Activated naive CD4-positive, alpha-beta T cell treated with Interleukin-2 at 50 U/mL for 16 hours (primary cell): ENCODE results near the gene FRY.
A peak's percentile ranks its signal among the peaks of the same experiment; 100 is the strongest.

Experiments used
- DNase-seq: peaks from one replicate; pipeline ENCODE4 v3.0.0-alpha.2; 2020

Gene FRY

DNA sequence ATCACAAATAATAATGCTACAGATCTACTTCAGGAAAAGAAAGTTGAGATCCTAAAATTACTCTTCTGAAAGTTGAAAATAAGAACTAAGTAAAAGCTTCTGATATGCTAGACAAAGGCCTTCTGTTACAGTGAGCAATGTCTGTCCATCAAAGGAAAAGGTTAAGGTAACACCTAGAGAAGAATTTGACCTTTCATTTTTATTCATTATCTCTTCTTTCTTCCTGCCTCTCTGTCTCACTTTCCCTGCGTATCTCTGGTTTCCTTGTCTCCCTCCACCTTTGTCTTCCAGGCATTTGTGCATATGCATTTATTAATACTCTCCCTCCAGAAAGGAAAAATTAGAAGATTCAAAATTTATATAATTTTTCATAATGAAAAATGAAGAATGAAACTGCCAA is 234.6 kb downstream of the FRY start:
- no peak for DNase-seq

DNA sequence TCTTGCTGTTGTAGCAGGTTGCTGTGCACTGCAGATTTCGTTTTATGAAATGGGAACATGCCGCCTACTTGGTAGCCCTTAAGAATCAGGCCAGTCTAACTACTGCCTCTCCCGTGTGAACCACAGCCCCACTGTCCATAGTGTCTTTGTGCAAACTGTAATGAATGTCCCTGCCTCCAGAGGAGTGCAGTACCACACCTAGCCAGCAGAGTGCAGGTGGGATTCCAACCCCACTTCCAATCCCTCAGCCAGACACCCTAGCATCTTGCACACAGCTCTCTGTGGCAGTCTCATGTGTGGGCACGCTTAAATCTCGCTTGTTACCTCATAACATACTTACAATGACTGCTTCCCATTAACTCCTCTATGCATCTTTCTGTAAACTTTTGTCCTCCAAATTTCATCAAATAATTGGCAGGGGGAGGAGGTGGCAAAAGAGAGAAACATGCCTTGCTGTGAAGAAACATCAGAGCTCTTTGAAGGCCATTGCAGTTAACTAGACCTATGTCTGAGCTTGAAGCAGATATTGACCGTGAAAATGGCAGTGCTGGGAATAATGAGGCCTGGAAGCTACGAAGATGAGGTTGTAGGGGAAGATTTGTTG is 236.4 kb downstream of the FRY start:
- peak; percentile 50 for DNase-seq

DNA sequence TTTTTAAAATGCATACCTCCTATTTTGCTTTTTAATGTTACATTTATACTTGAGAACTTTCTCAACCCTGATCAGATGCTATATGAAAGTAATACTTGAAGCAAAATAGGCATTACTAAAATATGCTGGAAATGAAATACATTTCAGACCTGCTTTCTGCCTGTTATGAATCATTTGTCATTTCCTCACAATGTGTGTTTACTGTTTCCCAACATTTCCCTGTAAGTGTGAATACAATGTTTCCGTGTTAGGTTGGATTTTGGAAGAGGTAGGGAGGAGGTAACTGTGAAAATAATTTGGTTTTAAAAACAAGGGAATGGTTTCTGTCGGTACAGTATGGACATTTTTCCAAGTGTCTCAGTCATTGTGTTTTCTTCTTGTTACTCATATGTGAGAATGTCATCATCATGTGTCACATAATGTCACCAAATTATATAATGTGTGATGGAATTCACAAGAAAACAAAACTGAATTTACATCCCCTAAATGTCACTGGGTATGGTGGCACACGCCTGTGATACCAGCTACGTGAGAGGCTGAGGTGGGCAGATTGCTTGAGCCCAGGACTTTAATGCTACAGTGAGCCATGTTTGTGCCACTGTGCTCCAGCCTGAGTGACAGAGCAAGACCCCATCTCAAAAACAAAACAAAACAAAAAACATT is 240.6 kb downstream of the FRY start:
- DNase-seq = no peak

DNA sequence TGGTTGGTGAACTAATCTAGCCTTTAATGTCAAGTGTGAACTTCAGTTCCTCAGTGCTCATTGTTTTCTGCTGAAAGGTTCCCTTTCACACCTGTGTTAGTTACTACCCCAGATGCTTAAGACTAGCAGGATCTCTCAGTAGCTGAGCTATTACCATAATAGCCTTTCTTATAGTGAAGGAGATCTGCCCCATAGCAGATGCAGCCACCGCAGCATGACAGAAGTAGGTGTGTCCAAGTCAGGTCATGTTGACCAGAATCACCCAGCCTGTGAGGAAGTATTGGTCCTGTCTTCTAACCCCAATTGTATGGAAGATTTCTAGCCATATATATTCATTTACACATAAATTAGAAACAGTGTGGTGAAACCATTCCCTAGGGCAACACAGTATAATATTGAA is 246.3 kb downstream of the FRY start:
- DNase-seq = no peak

DNA sequence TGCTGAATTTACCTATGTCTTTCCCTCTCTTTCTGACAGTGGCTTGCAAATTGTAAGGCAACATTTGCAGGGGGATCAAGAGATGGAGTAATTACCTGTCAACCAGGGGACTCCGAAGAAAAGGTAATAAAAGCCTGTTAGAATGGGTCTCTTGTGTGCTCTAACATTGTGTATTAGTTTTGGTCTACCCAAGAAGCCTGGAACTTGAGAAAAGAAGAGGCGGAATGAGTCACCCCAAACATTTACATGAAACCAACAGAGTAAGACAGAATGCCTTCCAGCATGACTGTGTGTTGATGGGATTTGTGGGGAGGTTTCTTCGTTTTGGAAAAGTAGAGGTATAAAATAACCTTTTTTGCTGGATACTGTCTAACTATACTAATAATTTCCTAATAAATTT is 246.9 kb downstream of the FRY start:
- DNase-seq = no peak

DNA sequence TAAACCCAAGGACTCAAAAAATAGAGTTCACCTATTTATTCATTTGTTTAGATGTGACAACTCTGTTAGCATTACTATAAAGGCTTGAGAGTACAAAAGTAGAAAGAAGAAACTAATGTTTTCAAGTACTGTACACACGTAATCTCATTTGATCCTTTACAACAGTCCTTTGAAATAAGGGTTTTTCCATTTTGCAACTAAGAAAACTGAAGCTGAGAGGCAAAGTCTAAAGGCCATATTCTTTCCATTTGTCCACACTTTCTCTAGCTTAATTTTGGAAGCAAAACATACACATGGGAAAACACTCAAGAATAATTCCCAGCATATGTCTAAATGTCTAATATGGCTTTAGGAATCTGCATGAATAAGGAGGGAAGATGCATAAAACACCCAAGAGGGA is 249.5 kb downstream of the FRY start:
- DNase-seq = no peak

DNA sequence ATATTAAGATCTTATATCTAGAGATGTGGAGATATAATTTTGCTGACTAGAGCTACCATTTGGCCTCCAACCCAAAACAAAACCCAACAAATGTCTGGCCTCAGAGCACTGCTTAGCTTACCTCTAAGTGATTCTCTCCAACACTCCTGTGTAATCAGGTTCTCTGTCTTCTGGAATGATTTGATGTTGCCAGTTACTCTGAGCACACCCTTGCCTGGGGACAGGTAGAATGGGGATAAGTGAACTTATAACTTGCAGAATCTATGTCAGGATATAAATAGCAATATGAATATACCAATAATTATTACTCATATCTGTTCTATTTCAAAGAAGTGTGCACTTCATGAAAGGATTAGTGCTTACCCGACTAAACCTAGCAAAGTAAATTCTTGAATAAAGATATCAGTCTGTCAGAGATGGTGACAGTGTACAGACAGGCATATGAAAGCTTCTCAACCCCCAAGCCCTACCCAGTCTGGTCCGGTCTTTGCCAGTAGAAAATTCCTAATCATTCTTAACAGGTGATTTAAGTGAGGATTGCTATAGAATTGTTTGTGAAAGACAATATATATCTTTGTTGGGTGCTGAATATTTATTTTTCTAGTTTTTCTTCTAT is 250.6 kb downstream of the FRY start:
- DNase-seq = no peak

DNA sequence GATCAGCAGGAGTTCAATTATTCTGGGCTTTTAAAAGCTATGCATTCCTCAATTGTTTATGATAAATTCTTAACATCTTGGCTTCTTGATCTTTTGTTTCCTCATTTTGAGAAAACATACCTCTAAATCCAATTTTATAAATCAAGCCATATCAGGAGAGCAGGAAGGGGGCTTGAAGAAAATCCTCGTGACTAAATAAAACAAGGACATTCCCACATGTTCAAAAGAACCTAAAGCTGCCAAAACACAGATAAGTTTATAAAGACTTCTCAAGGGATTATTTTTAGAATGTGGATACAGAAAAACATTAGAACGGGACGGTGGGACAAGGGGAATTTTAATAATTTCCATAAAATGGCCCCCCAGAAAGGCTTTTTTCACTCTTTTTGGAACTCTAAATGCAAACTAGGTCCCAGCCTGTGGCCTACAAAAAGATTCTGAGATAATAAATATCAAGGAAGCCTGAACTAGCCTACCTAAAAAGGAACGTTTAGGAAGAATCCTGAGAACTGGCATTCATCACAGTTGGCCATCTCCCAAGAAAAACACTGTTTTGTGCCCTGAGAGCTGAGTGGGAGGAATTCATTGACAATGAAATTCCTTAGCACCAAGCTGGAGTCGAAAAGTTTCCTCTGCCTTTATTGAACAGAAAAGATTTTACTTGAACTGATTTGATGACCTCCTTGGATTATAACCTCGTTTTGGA is 253.5 kb downstream of the FRY start:
- no peak for DNase-seq

DNA sequence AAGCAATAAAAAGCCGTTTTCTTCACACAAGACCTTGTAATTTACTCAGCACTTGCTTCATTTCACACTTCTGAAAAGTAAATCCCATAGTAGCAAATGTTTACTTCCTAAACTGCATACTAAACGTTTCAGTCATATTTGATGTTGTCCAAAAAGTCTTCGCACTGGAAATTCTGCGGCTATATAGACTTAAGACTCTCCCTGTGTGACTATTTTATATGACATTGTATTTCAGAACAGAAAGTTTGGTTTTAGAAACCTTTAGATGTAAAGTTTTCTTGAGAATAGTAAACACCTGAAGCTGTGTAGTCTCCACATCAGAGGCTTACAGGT is 254.0 kb downstream of the FRY start:
- no peak for DNase-seq

DNA sequence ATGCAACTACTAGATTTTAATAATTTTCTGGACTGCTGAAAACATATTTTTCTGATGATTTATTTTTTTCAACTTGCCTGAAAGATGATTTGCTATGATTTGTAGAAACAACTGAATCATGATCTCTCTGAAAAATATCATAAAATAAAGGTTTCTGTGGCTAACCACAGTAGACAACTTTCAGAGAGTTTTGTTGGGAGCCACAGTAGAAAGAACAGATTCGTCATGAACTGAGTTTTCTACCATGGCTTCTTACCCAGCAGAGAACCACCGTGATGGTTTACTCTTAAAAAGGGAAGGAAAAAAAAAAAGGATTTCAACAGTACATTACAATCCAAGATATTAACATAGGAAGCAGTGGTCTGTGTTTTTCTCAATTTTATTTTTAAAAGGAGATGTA is 265.6 kb downstream of the FRY start:
- DNase-seq = no peak

DNA sequence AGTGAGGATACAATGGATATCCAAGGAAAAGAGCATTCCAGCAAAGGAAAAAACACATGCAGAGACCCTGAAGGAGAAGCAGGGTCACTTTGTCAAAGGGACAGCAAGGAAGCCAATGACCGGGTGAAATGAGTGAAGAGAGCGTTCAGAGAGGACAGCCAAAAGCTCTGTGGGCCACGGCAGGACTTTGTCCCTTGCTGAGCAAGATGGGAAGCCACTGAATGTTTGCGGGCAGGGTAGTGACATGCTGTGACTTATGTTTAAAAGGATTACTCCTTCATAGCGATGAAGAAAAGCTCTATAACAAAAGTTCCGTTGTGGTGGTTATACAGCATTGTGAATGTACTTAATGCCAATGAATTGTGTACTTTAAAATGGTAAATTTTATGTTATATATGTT is 267.1 kb downstream of the FRY start:
- no peak for DNase-seq

DNA sequence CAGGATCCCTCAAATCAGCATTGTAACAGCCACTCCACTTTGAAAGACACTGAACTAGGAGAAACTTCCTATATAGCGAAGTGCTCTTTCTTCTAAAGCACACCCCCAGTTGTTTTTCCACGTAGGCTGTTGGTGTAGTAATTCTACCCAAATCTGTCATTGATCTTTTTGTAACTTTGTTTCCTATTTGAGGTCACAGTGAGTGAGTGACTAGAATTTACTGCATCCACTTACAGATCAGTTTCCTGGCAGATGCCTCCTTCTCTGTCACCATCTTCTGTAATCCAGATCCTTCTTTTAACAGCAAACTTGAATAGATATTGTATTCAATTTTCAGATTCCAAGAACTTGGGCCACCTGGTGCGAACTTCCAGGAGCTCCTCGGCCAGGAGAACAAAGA is 268.3 kb downstream of the FRY start:
- no peak for DNase-seq

DNA sequence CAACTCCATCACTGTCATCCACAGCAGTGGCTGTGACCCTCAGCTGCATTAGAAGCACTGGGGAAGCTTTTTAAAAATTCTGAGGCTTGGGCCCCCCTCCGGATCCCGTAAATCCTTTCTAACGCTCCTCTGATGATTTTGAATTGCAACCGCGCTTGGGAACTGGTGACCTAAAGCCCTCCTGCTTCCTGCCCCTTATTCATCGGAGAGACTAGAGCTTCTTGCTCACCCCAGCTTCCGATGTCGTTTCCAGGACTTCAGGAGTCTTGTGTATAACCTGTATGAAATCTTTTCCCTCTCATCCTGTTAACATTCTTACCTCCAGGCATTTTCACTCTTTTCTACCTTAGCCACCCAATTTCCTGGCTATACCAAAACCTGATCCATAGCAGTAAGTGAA is 268.8 kb downstream of the FRY start:
- DNase-seq = no peak

DNA sequence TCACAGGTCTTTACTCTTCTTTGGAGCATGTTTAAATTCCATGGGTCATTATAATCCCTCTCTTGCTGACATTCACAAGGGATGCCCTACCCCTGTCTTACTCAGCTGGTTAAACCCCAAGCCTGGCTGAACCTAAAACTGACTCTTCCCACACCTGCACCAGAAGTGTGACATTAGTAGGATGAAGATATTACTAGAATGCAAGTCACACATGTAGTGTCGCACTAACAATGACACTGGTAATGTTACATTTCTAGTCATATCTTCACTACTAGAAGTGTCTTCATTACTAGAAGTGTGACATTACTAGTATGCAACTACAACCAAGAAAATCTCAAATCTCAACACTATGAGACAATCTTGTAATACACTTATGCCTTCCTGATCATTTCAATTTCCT is 269.3 kb downstream of the FRY start:
- DNase-seq = no peak

DNA sequence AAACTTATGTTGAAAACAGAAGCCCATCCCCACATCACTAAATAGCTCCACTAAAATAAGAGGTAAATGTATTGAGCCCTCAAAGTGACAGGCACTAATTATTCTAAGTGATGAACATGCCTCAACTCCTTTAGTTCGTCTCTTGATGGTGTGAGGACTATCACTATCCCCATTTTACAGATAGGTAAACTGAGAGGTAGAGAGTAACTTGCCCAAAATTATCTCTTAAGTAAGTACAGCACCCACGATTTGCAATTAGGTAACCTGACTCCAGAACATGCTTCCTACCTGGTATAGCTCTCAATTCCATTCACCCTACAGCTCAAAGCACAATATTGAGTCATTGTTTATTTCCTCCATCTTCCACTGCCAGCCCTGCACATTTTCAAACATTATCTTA is 270.9 kb downstream of the FRY start:
- no peak for DNase-seq

DNA sequence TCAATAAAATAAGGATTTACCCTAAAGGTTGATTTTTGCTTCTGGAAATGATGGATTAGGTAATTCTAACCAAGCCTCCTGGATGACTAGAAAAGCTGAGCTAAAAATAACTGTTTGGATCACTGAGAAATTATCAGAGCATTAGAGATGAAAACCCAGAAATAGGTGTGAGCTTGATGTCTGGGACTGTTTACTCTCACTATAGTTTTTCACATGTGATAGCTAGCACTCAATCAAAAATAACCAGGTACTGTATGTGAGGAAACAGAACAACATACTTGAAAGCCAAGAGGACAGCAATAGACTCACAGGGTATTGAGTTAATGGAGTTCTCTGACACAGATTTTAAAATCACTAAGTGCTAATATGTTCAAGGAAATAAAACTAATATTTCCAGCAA is 274.1 kb downstream of the FRY start:
- DNase-seq = no peak

DNA sequence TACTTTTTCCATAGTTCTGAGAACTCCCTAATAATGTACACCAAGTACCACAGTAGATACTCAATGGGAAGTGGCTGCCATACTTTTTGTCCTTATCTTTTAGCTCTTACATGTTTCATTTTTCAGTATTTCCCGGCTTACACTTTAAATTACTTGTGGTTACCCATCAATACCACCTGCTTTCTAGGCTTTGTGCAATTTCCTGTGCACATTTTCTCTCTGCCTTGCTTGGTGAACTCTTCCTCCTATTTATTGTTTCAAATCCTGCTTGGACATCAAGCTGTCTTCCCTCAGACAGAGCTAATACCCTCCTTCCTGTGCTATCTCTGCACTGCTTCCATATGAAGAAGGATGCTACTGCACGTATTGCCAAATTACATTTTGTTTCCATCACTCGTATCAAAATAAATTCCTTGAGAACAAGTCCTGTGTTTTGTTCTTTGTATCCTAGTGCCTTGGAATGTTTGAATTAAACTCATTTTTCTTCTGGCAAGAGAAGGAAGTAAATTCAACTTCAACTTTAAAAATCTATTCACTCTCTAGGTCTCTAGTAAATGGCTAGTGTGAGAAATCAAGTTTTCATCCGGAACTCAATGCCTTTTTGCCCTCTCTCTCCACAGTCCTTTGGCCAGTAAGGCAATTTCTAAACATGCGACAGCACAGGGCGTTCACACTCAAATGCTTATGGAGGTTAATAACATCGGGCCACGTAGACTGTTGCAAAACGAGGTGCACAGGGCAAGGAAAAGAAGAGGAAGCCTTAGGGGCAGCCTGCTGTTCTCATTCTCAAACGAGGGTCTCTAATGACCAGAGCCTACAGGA is 277.9 kb downstream of the FRY start:
- no peak for DNase-seq

DNA sequence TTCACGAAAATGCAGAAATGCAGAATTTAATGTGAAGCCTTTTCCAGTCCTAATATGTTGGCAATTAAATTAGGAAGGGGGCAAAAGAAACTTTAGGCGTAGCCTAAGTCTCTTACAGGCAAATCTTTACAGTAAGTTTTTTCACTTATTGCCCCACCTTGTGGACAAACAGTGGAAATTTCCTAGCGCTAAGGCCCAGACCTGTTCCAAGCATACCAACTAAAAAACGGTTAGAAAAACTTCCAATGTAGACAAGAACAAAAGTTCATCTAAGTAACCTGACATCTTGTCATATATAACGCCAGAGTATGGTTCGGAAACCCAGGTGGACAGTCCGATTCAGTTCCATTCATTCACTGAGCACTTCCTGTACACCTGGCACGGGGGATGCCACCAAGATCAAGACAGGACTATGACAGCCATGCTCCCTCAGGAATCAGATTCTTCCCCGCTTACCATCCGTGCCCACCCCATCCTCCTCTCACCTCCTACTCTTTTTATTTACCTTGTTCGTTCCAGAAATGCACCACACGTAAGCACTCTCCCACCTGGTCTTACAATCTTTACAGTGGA is 278.6 kb downstream of the FRY start:
- no peak for DNase-seq

DNA sequence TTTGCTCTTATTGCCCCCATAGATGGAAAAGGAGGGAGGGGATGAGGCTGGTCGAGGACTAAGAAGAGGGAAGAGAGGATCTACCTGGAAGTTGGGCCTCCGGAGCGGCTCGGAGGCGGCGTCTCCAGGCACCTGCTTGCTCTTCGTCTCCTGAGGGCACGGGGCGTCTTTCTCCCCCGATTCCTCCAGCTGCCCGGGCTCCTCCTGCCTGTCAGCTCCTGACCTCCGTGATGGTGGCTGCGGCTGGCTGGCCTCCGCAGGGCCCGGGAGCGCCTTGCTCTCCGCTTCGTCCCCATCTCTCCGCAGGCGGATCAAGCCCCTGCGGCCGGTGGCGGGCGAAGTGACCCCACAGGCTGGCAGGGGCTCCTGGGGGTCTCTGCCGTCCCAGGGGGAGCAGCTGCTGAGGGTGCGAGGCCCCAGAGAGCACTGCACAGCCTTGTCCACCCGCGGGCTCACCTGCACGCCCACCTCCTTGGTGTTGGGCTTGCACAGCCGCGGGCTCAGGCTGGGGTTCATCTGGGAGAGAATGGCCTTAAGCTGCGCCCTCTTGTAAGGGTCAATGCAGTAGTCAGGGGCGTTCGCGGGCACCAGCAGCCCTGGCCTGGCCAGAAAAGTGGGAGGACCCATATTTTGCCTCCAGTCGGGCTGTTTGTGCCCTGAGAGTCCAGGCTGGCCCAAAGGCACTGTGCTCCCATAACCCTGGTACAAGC is 279.8 kb downstream of the FRY start:
- no peak for DNase-seq

DNA sequence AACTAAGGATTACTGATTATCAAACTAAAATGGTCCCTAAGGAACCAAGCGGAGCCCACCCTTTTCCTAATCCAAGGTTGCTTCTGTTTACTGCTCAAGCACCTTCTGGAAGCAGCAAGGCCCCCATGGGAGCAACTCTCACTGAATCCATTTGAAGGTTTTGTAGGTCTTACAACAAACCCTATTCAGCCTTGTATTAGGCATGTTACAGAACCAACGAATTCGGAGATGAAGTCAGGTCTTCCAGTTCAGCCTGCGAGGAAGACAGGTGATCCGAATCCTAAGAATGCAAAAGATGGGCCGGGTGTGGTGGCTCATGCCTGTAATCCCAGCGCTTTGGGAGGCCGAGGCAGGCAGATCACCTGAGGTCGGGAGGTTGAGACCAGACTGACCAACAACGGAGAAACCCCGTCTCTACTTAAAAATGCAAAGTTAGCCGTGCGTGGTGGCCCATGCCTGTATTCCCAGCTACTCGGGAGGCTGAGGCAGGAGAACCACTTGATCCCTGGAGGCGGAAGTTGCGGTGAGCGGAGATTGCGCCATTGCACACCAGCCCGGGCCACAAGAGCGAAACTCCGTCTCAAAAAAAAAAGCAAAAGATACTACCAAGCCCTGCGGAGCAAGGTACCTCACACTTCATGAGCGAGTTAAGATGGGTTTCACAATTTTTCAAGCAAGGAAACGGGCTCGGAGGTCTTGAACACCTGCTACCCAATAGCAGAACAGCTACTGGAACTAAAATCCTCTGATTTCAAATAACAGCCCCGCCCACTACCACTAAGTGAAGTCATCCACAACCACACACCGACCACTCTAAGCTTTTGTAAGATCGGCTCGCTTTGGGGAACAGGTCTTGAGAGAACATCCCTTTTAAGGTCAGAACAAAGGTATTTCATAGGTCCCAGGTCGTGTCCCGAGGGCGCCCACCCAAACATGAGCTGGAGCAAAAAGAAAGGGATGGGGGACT is 283.0 kb downstream of the FRY start:
- peak; percentile 59 for DNase-seq
